ENCODE measurements around the gene SPATS2.

DNA sequence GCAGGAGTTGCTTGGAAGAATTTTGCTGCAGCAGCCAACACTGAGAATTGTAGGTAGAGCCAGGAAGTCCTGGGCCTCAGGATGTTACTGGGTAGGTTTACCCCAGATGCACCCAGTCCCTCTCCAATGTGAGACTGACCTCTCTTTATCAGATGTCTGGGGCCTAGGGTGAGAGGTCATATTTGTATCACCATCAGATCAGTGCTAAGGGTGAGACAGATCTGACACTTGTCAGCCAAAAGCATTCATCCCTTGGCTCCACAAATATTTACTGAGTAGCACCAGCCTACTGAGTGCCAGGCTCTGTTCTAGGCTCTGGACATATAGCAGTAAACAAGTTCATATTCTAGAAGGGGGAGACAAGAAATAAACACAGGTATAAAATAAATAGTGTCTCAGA is 39.9 kb upstream of the SPATS2 start:
- TF ChIP-seq, protein P1, sequence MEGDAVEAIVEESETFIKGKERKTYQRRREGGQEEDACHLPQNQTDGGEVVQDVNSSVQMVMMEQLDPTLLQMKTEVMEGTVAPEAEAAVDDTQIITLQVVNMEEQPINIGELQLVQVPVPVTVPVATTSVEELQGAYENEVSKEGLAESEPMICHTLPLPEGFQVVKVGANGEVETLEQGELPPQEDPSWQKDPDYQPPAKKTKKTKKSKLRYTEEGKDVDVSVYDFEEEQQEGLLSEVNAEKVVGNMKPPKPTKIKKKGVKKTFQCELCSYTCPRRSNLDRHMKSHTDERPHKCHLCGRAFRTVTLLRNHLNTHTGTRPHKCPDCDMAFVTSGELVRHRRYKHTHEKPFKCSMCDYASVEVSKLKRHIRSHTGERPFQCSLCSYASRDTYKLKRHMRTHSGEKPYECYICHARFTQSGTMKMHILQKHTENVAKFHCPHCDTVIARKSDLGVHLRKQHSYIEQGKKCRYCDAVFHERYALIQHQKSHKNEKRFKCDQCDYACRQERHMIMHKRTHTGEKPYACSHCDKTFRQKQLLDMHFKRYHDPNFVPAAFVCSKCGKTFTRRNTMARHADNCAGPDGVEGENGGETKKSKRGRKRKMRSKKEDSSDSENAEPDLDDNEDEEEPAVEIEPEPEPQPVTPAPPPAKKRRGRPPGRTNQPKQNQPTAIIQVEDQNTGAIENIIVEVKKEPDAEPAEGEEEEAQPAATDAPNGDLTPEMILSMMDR (conservative IDR thresholded peaks at IDR 0.05 in 1 of 2, IDR thresholded peaks at IDR 0.05 in 1 of 2; ENCODE audit: low read depth in 1 of 2, low read length in 2 of 2) = no peak
- no peak for TF ChIP-seq EZH2 (IDR thresholded peaks at IDR 0.05; ENCODE audit: low read length, missing control alignments)
